ENCODE measurements around the gene ERGIC1. TPM values are rescaled to one million over a fixed set of nuclear protein-coding genes. Genes with fewer than 3 reads are reported as not detected.

The ERGIC1 gene
- total and polyA plus RNA-seq, 4 experiments from 2014 or later: 10.6 to 51.0 (median 32.3) TPM

- H3K27me3 ChIP-seq (ENCODE audit: insufficient read depth, low read length): no peaks in the 10 kb centered on the region
- peaks cover 4% of the 10 kb centered on the region for H3K36me3 ChIP-seq (ENCODE audit: insufficient read depth, low read length)
- ChIA-PET POLR2A (ENCODE audit: partially characterized antibody) (no interaction called here), CTCF (ENCODE audit: partially characterized antibody) (no interaction called here)
- Mint-ChIP-seq H3K36me3 (peaks cover 24 to 37% of the 10 kb centered on the region in 2 donors), H3K4me3 (no peak overlapping the region), H3K9me3 (no peaks in the 10 kb centered on the region), H3K27ac (peak overlapping the region in 1 of 7 donors; percentile 10), H3K4me1 (peaks cover 0 to 6% (median 1%) of the 10 kb centered on the region in 4 donors), H3K27me3 (no peaks in the 10 kb centered on the region)
- intact Hi-C loops (cut with micrococcal nuclease): no loop called here
- H3K27ac ChIP-seq (ENCODE audit: low read depth, low read length): no peak overlapping the region
- no peaks in the 10 kb centered on the region for H3K4me1 ChIP-seq (ENCODE audit: insufficient read depth, low read length)
- no peak for DNase-seq
- H3K4me3 ChIP-seq (ENCODE audit: low read length in 2 of 2): no peak overlapping the region
- H3K9me3 ChIP-seq (ENCODE audit: control insufficient read depth in 1 of 2, low read length in 2 of 2): no peaks in the 10 kb centered on the region
Measured at GRCh38 chr5:172949426-172949825, 115.4 kb downstream of the ERGIC1 start.

DNA sequence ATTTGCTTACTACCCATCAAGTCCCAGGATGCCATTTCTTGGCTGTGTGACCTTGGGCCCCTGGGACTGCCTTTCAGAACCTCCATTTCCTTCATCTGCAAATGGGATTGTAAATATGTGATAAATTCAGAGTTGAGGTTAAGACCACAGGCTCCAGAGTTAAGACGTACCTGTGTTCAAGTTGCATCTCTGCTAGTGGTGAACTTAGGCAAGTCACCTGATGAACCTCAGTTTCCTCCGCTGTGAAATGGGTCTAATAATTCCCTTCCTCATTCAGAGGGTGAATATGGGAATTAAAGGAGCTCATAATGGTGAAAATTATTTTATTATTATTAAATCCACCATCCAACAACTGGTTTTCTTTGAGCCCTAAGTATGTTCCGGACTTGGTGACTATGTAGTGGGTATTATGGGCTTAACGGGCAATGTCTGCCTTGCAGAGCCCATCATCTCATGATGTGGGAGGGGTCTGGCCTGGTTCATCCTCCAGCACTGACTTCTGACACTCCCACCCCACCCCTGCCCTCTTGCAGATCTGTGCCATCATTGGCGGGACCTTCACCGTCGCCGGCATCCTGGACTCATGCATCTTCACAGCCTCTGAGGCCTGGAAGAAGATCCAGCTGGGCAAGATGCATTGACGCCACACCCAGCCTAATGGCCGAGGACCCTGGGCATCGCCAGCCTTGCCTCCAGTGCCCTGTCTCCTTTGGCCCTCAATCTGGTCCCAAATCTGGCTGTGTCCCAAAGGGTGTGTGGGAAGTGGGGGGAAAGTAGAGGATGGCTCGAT, 116.3 kb downstream of the ERGIC1 start:
- no peak for DNase-seq
- Mint-ChIP-seq H3K36me3 (peaks cover 17 to 30% of the 10 kb centered on the region in 2 donors), H3K27me3 (no peaks in the 10 kb centered on the region), H3K27ac (no peak overlapping the region), H3K4me3 (no peak overlapping the region), H3K9me3 (no peaks in the 10 kb centered on the region), H3K4me1 (peaks cover 0 to 11% (median 2%) of the 10 kb centered on the region in 4 donors)
- CTCF ChIA-PET (ENCODE audit: partially characterized antibody): interaction anchor here (1.2 to 1.4 kb wide), 2 partner anchors 9 to 236 kb away, joined by 4 read pairs; partner anchors contain the start of gene RPL26L1
- Histone ChIP-seq H3K4me3 (ENCODE audit: low read length in 2 of 2) (no peak overlapping the region), H3K4me1 (ENCODE audit: insufficient read depth, low read length) (no peaks in the 10 kb centered on the region), H3K9me3 (ENCODE audit: control insufficient read depth in 1 of 2, low read length in 2 of 2) (no peaks in the 10 kb centered on the region), H3K27ac (ENCODE audit: low read depth, low read length) (no peak overlapping the region), H3K36me3 (ENCODE audit: insufficient read depth, low read length) (peaks cover 4% of the 10 kb centered on the region), H3K27me3 (ENCODE audit: insufficient read depth, low read length) (no peaks in the 10 kb centered on the region)
- intact Hi-C loops (cut with micrococcal nuclease): no loop called here
- POLR2A ChIA-PET (ENCODE audit: partially characterized antibody): no interaction called here

- no peak for DNase-seq
- POLR2A ChIA-PET (ENCODE audit: partially characterized antibody): no interaction called here
- no peaks in the 10 kb centered on the region for H3K9me3 ChIP-seq (ENCODE audit: control insufficient read depth in 1 of 2, low read length in 2 of 2)
- Mint-ChIP-seq H3K4me3 (no peak overlapping the region), H3K27me3 (no peaks in the 10 kb centered on the region), H3K4me1 (peaks cover 0 to 11% (median 2%) of the 10 kb centered on the region in 4 donors), H3K27ac (peak overlapping the region in 1 of 7 donors; percentile 63), H3K36me3 (peaks cover 16 to 24% of the 10 kb centered on the region in 2 donors), H3K9me3 (no peaks in the 10 kb centered on the region)
- intact Hi-C loops (cut with micrococcal nuclease): no loop called here
- no peak overlapping the region for H3K4me3 ChIP-seq (ENCODE audit: low read length in 2 of 2)
- H3K4me1 ChIP-seq (ENCODE audit: insufficient read depth, low read length): no peaks in the 10 kb centered on the region
- H3K36me3 ChIP-seq (ENCODE audit: insufficient read depth, low read length): peaks cover 1% of the 10 kb centered on the region
- CTCF ChIA-PET (ENCODE audit: partially characterized antibody): interaction anchor here (1.2 to 1.4 kb wide), 2 partner anchors 8 to 237 kb away, joined by 4 read pairs; partner anchors contain the start of gene RPL26L1
- no peak overlapping the region for H3K27ac ChIP-seq (ENCODE audit: low read depth, low read length)
- no peaks in the 10 kb centered on the region for H3K27me3 ChIP-seq (ENCODE audit: insufficient read depth, low read length)
Measured at GRCh38 chr5:172951371-172952033, 117.5 kb downstream of the ERGIC1 start.

DNA sequence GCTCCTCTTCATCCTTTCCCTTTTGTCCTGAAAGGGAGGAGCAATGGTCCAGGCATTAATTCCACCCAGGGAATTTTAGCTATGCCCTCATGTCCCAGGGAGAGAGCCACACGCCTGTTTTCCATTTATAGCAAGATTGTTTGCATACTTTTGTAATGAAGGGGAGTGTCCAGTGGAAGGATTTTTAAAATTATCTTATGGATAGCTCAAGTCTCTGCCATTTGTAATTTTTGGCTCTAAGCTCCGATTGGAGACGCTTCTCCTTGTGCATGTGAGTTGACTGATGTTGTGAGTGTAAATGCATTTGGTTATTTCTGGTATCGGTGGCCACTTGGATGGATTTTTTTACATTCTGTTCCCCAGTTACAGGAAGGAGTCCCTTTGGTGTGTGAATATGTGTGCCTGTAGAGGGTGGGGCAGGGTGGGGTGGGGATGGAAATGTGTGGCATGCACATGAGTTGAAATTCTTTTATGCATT, 118.0 kb downstream of the ERGIC1 start:
- H3K27ac Mint-ChIP-seq: peak overlapping the region in 1 of 7 donors; percentile 70
- intact Hi-C loops (cut with micrococcal nuclease): no loop called here
- no peaks in the 10 kb centered on the region for H3K4me1 ChIP-seq (ENCODE audit: insufficient read depth, low read length)
- H3K9me3 Mint-ChIP-seq: no peaks in the 10 kb centered on the region
- H3K36me3 ChIP-seq (ENCODE audit: insufficient read depth, low read length): no peaks in the 10 kb centered on the region
- no peak for DNase-seq
- ChIA-PET CTCF (ENCODE audit: partially characterized antibody) (no interaction called here), POLR2A (ENCODE audit: partially characterized antibody) (no interaction called here)
- no peak overlapping the region for H3K4me3 ChIP-seq (ENCODE audit: low read length in 2 of 2)
- H3K27me3 Mint-ChIP-seq: no peaks in the 10 kb centered on the region
- H3K4me1 Mint-ChIP-seq: peaks cover 0 to 12% (median 2%) of the 10 kb centered on the region in 4 donors
- no peak overlapping the region for H3K4me3 Mint-ChIP-seq
- H3K36me3 Mint-ChIP-seq: peaks cover 16 to 22% of the 10 kb centered on the region in 2 donors
- H3K9me3 ChIP-seq (ENCODE audit: control insufficient read depth in 1 of 2, low read length in 2 of 2): no peaks in the 10 kb centered on the region
- no peak overlapping the region for H3K27ac ChIP-seq (ENCODE audit: low read depth, low read length)
- H3K27me3 ChIP-seq (ENCODE audit: insufficient read depth, low read length): no peaks in the 10 kb centered on the region

GRCh38 chr5:172953776-172954675, 120.0 kb downstream of the ERGIC1 start:
- Histone ChIP-seq H3K9me3 (ENCODE audit: control insufficient read depth in 1 of 2, low read length in 2 of 2) (no peaks in the 10 kb centered on the region), H3K4me3 (ENCODE audit: low read length in 2 of 2) (no peak overlapping the region), H3K36me3 (ENCODE audit: insufficient read depth, low read length) (no peaks in the 10 kb centered on the region), H3K27me3 (ENCODE audit: insufficient read depth, low read length) (no peaks in the 10 kb centered on the region), H3K4me1 (ENCODE audit: insufficient read depth, low read length) (peaks cover 4% of the 10 kb centered on the region), H3K27ac (ENCODE audit: low read depth, low read length) (no peak overlapping the region)
- POLR2A ChIA-PET (ENCODE audit: partially characterized antibody): interaction anchor here (0.7 kb wide), 1 partner anchor 183 kb away, joined by 3 read pairs; the partner anchor contains the start of gene DUSP1
- H3K36me3 Mint-ChIP-seq: peaks cover 7 to 14% of the 10 kb centered on the region in 2 donors
- no peak overlapping the region for H3K4me3 Mint-ChIP-seq
- no peaks in the 10 kb centered on the region for H3K9me3 Mint-ChIP-seq
- DNase-seq: no peak
- CTCF ChIA-PET (ENCODE audit: partially characterized antibody): interaction anchor here (0.7 to 1.6 kb wide), 3 partner anchors 21 to 239 kb away, joined by 3 to 4 read pairs (median 3); no protein-coding TSS in a partner anchor
- peak overlapping the region in 1 of 7 donors; percentile 24 for H3K27ac Mint-ChIP-seq
- intact Hi-C loops (cut with micrococcal nuclease): no loop called here
- peaks cover 3 to 27% (median 7%) of the 10 kb centered on the region in 4 donors for H3K4me1 Mint-ChIP-seq
- no peaks in the 10 kb centered on the region for H3K27me3 Mint-ChIP-seq

DNA sequence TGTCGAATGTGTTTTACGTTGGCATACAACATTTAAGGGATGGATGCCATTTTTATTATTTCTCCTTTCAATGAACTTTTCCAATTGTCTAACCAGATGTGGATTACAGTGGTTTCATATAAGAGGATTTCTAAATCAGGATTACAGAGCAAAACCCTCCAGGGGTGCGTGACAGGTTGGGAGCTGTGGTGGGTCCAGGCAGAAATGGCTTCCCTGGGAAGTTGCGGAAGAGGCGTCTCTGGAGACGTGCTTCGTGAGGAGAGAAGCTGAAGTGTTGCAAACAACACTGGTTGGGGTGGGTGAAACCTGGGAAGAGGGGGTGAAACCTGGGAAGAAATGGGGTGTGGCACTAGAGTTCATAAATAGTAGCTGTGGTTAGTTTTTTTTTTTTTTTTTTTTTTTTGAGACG, 120.7 kb downstream of the ERGIC1 start:
- Mint-ChIP-seq H3K27ac (peak overlapping the region in 2 of 7 donors; percentile 12 to 74), H3K36me3 (peaks cover 7 to 18% of the 10 kb centered on the region in 2 donors), H3K4me1 (peaks cover 8 to 35% (median 13%) of the 10 kb centered on the region in 4 donors), H3K4me3 (no peak overlapping the region), H3K27me3 (no peaks in the 10 kb centered on the region), H3K9me3 (no peaks in the 10 kb centered on the region)
- Histone ChIP-seq H3K27ac (ENCODE audit: low read depth, low read length) (no peak overlapping the region), H3K4me3 (ENCODE audit: low read length in 2 of 2) (no peak overlapping the region), H3K27me3 (ENCODE audit: insufficient read depth, low read length) (no peaks in the 10 kb centered on the region), H3K36me3 (ENCODE audit: insufficient read depth, low read length) (no peaks in the 10 kb centered on the region), H3K9me3 (ENCODE audit: control insufficient read depth in 1 of 2, low read length in 2 of 2) (no peaks in the 10 kb centered on the region), H3K4me1 (ENCODE audit: insufficient read depth, low read length) (peaks cover 8% of the 10 kb centered on the region)
- intact Hi-C loops (cut with micrococcal nuclease): no loop called here
- ChIA-PET POLR2A (ENCODE audit: partially characterized antibody) (no interaction called here), CTCF (ENCODE audit: partially characterized antibody) (interaction anchor here (0.7 to 1.6 kb wide), 3 partner anchors 22 to 240 kb away, joined by 3 to 4 read pairs (median 3); no protein-coding TSS in a partner anchor)
- DNase-seq: no peak

All from CD4-positive, alpha-beta memory T cell (primary cell).